Stimulated activated CD8-positive, alpha-beta memory T cell treated with anti-CD3 and anti-CD28 coated beads, Interleukin-4, amount 100 ng/mL, for 48 hours (primary cell): ENCODE measurements around the gene ST7.
A peak's percentile ranks its signal among the peaks of the same experiment; 100 is the strongest.
"Not testable (repeated sequence)": the region's sequence is repeated elsewhere in the genome, so short reads cannot be mapped to it uniquely, and the experiment has no call there.

Experiments
- DNase-seq: peaks from one replicate; pipeline ENCODE4 v3.0.0-alpha.2; 2020

The ST7 gene

DNA sequence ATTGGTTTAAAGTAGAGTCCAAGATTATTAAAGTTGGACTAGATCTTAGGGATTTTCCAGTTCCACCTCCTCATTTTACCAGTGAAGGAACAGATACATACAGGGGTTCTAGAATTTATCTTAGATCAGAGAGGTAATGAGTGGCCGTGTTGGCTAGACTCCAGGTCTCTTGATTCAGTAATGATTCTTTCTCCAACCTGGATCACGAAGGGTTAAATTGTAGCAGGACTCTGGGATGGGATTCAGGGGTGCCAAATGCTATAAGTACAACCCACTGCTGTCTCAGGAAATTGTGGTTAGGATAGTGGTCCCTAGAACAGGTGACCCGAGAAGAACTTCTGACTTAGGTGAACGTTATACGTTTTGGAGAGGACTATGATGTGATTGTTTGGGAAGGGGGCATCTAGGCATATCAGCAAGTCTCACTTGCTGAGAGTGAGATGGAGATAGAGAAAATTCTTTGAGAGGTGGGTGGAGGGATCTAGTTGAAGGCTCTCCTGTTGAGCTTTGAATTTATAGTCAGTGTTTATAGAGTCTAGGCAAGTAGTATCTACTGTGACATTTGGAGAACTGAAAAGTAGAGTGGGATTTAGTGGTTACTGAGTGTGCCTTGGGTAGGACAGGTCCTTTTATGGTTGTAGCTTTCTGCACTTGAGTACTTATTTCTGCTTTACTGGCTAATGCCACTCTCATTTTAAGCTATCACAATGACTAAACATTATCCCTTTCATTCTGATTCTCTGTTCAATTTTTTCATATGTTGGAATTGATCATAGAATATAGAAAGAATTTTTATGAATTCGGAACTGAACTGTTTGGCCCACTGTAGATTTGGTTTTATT lies 58.3 kb downstream of the ST7 start:
- DNase-seq, result no peak

DNA sequence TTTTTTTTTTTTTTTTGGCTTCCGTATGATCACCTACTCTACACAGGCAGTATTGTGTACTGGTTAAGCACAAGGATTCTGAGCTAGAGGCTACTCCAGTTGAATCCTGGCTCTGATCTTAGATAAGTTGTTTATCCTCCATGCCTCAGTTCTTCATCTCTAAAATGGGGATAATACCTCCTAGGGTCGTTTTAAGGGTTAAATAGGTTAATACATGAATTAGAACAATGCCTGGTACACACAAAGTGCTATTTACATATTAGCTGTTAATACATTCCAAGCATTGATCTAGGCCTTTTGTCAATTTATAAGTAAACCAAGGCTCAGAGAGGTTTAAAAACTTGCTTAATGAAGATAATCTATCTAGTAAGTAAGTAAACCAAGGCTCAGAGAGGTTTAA lies 59.0 kb downstream of the ST7 start:
- no peak for DNase-seq

DNA sequence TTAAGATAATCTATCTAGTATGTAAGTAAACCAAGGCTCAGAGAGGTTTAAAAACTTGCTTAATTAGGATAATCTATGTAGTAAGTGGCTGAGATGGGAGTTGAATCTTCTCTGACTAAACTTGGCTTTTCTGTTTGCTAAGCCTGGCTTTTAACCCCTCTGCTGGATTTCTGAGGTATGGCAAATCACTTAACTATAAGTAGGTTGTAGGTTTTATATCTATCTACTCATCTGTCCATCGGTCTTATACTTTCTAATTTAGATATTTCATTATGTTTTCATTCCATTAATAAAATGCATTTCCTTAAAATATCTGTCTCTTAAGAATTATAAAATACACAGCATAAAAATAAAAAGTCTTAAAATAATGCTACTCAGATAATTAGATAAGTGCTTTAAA lies 59.4 kb downstream of the ST7 start:
- DNase-seq, result no peak

DNA sequence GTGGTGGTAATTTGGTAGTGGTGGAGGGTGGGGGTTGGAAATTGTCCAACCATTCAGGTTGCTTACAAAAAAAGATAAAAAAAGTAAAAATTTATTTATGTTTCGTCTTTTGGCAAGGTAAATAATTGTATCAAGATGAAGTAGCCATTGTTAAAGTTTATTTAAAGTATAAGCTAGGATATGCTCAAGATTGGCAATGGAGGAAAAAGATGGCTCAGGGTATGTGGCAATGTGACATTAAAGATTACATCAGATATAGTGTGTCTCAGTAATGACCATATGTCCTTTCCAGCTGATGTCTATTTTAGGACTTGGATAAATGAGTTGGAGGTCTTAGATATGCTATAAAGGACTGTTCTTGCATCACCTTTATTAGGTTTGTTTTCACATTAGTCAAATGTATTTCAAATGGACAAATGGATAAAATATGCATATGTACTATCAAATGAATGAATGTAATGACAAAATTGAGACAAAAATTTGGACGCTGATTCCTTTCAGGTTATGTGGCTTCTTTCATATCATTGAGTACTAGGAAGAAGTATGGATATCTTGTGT lies 60.9 kb downstream of the ST7 start:
- DNase-seq, result no peak

DNA sequence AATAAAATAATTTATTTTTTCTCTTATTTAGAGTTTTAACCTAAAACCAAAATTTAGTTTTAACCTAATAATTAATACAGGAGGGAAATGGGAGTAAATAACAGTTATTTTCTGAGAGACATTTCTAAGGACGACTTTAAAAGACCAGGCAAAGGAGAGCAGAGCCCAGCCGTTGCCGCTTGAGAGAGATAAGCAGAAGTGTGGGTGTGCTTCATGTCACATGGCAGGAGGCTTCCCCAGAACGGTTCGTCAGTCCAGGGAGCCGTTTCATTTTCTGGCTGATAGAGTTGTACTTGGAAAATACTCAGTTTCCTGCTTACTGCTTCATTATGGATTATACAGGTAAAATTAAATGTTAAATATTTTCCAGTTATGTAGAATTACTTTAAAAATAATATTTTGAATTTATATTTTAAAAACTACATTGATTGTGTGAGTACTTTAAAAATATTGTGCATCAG lies 61.4 kb downstream of the ST7 start:
- peak; percentile 42 for DNase-seq

DNA sequence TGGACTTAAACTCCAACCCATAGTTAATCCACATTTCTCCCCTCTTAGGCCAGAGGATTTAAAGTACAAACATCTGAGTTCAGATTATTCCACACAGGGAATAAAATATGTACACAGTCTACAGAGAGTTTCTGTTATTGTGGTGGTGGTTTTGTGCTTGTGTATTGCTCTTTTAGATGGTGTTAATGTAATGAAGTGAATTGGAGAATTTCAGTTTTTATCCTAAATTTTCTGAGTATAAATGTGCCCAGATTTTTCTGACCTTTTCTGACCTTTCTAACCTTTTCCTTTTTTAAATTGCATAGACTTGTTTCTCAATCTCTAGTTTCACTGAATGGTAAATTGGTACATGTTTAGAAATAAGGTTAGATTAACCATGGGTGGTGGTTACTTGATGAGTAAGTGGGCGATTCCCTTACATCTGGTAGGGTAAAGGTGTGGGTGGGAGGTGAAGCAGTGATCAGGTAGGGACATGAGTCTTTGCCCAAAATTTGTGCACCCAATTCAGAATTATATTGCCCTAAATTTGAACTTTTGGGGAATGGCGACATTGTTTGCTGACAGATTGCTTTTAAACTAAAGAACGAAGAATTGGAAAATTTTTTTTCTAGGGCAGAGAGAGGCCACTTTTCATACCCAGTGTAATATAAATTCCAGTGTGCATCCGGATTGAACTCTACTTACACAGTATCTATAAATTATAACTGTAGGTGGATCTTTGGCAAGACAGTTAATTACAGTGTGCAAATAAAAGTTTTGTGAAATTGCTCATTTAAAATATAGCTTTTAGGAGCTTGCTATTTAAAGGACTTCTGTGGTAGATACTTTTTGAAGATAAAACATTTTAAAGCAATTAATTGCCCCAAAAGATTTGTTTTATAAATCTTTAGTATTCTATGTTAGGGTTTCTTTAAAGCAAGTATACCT lies 62.2 kb downstream of the ST7 start:
- no peak for DNase-seq

DNA sequence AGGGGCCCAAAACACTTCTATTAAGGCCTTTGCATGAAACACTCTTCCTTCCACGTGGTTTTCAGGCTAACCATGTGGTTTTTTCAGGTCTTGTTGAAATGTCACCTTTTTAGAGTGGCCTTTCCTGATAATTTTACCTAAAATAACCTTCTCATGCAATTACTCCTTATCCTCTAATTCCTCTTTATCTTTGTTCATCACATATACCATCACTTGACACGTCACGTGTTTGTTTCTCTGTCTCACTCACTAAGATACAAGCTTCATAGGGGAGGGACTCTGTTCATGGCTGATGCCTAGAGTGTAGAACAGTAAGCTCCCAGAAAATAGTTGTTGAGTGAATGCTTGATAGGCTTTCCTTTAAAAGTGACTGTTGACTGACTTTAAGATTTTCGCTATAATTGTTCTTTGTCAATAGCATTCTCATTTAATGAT lies 63.7 kb downstream of the ST7 start:
- no peak for DNase-seq

DNA sequence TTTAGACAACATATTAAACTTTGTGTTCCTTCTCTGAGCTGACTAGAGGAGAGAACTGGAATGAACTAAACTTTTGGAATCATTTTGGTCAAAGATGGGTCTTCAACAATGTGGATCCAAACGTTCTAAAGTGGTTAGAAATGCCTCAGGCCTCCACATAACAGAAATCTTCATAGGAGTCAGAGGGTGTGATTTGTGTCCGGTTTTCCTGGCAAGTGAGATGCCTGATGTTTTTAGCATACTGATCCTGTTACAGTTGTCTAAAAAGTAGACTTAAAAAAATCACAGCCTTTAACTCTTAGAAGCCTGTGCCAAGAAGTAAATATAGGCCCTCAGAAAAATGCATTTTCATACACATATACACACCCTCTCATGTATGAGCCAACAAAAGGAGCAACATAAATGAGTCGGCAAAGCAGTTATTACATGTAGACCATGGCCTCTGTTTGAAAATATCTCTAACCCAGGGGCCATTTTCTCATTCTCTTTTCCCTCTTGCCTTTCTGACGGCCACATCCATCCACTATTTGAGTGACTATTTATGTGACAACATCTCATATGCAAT lies 64.5 kb downstream of the ST7 start:
- DNase-seq, result no peak

DNA sequence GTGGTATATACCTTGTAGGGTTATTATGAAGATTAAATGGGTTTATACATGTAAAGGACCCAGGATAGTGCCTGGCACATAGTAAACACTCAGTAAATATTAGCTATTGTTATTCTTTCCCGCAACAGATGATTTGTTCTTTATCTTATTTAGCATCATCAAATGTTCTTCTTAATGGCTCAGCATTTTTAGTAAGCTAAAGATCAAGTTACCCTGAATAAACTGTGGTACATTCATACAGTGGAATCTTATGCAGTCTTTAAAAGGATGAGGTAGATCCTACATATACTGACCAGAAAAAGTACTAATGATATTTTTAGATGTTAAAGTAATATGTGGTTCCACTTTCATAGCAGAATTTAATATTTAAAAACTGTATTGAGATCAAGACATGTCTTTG lies 65.4 kb downstream of the ST7 start:
- no peak for DNase-seq

DNA sequence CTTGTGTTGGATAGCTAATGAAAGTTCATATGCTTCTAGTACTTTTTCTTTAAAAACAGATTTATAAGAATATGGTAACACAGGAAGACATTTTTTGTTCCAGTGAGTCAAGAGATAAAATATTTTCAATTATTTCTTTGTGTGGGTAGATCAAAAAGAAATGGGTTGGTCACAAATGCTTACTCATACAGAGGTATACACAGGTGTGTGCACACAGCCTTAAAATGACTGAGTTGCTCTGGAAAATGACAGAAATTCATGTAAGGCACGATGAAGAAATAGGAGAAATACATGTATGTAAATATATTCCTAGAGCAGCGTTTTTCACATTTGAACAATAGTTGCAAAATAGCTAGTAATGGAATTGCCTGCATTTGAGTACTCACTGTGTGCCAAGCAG lies 66.0 kb downstream of the ST7 start:
- DNase-seq, result no peak

DNA sequence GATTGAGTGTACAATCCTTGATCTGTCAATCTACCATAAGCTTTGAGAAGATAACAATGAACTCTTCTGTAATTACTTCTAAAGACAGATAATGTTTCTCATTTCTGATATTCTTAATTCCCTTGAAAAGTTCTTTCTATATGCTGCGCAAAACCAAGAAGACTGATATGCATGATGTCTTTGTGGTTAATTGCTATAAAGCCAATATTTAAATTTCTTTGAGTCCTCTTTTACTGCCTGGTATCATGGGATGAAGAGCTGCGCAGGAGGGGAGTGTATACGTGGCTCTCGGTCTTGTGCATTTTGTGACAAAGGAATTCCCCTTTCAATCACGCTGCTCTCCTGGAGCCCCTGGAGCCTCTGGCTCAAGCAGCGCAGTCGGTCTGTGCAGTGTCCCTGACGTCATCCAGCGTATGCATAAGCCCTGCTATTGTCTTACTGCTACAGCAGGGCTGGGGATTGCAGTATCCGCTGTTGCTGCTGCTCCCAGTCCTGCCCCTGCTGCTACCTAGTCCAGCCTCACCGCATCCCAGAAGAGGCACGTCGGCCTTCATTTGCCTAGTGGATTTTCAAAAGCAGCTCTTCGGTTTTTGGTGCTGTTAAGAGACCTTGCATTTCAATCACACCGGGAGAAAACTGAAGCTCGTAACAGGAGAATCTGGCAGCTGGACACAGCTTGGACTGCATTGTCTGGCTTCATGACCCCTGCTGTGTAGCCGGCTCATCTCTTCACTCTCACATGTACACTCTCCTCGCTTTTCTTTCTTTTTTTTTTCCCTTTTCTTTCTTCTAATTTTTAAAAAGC lies 66.7 kb downstream of the ST7 start:
- DNase-seq, result no peak

DNA sequence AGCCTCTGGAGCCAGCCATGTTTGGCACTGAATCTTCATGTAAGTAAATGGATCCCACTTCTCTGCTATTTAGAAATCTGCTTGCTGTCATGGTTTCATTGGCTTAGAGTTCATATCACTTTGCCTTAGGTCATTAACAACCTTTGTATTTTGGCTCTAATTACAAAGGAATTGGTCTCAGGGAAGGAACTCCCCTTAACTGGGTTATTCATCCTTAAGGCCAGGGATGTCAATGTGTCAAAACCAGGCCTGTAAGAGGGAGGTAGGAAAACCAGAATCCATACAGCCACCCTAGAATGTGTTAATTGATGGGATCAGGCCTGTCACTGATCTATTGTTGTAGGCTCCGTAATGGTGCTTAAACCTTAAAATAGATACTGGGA lies 67.3 kb downstream of the ST7 start:
- no peak for DNase-seq

DNA sequence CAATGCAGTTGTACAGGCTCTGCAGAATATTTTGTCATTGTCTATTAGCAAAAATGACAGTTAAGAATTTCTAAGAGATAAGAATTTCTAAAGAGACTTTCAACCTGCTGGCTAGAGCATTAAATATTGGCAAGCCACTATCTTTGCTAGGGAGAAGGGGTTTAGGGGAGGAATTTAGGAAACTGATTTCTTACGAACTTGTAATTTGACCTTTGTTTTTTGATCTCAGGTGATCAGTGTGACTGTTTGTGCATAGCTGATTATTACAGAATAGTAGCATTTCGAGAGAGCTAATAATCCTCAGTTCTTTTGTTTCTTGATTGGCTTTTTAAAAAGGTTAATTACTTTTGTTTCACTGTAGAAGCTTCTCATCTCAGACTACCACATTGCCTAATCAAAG lies 68.1 kb downstream of the ST7 start:
- DNase-seq, result no peak

DNA sequence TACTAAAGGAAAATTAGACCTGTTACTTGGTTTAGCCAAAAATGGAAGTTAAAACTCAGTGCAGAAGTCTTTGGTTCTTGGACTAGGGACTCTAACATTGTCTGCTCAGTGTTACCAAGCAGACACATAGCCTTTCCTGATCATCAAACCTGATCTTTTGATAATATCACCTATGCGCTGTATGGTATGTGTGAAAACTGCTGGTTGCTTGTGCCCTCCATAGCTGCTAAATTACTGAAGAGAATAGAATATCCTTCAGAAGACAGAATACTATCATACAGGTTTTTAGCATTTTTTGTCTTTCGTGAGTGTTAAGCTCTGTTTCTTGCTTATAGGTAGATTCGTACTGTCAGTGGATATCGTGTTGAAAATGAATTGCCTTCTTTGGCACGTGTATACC lies 68.7 kb downstream of the ST7 start:
- no peak for DNase-seq

DNA sequence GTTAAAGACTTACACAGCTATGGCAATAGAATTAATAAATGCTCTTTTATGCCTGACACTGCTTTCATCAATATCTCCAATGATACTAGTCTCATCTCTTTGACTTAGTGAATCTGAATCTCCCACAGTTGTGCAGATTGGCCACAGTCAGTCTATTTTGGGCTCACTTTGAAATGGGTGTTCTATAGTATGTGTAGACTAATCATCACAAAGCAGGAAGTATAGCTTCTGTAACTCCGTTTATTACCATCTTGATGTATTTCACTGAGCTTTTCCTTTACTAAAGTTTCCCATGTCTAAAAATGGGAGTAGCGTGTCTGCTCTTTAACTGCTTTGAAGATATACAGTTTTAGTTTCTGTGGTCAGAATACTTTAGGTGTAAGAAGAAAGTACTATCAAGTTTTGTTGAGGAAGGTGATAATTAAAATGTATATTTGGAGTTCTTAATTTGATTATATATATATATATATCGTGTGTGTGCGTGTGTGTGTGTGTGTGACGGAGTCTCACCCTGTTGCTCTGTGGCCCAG lies 70.1 kb downstream of the ST7 start:
- DNase-seq, result no peak

DNA sequence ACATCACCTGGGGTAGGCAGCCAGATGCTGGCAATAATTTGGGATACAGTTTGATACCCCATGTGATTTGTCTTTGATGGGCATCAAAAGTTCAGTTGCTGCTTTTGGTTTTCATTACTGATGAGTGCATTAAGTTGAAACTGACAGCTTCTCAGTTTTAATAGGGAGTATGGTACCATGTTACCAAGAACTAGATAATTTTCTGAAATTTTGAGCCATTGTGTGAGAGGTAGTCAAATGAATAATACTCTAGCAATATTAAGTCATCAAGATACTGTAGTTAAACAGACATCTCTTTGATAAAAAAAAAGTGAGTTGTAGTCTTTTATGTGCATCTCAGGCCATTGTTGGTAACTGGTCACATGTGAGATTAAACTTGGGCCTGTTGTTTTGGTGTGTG lies 71.5 kb downstream of the ST7 start:
- no peak for DNase-seq

DNA sequence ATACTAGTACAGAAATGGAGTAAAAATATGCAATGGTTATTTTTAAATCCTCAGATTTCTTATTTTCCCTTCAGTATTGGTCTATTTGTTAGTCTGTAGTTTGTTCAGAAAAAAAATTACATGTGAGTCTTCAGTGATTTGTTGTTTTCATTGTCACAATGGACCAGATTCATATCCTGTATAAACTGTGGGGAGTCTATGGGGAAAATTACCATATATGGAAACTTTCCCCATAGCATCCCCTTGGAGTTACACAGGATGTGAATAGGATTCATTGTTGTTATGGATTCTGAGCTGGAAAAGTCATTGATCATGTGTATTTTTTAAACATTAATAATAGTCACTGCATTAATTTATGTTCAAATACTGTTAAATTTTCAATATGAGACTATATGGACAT lies 72.6 kb downstream of the ST7 start:
- no peak for DNase-seq

DNA sequence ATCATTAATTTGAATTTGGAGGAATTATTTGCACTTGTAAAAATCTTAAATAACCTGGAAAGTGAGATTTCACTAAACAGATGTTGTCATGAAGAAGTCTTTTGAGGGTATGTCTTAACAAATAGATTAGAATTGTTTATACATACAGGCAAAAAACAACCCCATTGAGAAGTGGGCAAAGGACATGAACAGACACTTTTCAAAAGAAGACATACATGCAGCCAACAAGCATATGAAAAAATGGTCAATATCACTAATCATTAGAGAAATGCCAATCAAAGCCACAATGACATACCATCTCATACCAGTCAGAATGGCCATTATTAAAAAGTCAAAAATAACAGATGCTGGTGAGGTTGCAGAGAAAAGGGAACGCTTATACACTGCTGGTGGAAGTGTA lies 77.0 kb downstream of the ST7 start:
- DNase-seq, result not testable (repeated sequence)

DNA sequence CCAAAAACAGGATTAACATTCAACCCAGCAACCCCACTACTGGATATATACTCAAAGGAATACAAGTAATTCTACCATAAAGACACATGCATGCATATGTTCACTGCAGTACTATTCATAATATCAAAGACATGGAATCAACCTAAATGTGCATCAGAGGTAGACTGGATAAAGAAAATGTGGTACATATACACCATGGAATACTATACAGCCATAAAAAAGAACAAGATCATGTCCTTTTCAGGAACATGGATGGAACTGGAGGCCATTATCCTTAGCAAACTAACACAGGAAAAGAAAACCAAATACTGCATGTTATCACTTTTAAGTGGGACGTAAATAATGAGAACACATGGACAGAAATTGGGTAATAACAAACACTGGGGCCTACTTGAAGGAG lies 77.5 kb downstream of the ST7 start:
- DNase-seq, result not testable (repeated sequence)

DNA sequence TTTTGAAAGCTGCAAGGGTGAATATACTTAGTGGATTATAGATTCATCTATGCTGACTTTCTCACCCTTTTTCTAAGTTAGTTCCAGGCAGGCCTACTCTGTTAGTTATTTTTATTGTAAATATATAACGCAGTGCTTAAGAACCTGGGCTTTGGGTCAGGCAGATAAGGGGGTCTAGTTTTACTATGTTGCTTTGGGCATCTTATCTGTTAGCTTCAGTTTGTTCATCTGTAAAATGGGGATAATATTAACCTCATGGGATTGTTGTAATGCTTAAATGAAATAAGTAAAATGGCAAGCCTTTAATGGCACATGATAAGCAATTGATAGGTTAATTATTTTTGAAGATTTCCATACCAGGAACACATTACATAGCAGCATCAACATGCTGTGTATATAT lies 79.5 kb downstream of the ST7 start:
- no peak for DNase-seq

DNA sequence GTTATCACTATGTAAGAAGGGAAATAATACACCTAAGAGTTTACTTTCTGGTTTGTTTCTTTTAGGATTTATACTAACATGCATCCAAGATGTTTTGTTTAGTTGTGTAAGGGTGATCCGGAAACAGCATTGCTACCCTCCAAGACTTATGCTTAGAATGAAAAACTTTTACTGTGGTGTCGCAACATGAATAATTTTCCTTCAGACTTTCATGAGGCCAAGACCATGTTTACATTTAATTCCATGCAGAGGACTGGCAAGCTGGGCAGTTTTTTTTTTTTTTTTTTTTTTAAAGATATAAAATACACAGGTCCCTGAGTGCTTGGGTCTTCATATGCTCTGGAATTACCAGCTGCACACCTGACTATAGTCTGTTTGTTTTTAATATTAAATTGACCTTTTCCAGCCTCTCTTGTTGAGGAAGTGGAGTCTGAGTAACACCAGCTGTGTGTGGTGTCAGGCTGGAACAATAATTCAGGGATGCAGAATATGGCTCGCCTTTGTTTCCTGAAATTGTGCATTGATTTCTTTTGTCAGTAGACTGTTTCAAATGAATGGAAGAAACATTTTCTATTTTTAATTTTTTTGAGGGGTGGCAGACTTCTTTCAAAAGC lies 81.7 kb downstream of the ST7 start:
- DNase-seq, result no peak

DNA sequence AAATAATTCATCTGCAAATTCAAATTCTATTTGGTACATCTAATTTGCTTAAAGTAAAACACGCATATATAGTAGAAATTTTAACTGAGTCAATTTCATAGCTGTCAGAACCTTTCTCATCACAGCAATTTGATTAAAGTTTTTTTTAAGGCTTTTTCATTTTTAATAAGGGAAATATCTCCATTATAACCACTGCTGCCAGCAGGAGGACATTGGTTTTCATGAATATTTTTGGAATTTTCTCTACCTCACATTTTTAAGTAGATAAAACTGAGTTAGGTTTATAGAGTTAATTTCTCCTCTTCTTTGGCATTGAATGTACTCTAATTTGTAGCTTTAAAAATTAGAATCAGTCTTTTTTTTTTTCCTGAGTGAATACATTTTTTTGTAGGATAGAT lies 82.2 kb downstream of the ST7 start:
- no peak for DNase-seq
